Measurements from ENCODE around the gene ING3.
"Not testable (repeated sequence)": the region's sequence is repeated elsewhere in the genome, so short reads cannot be mapped to it uniquely, and the experiment has no call there.

Gene ING3

DNA sequence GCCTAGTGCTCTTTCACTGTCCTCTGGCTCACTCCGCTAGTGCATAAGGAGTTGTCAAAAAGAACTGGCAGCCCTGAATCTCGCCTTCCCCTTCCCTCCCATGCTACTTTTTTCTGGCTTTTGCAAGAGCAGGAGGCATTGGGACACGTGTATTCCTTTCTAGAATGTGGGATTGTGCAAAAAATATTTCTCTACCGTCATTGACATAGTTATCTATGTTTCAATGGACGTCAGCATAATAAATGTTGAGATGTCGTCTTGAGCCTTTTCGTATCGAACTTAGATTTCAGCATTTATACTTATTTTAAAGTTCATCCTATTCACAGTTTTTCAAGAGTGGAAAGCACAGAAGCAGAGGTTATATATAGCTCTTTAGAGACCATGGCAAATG lies 727 bp downstream of the ING3 start:
- DNase-seq (ENCODE audit: low spot score): no peak

DNA sequence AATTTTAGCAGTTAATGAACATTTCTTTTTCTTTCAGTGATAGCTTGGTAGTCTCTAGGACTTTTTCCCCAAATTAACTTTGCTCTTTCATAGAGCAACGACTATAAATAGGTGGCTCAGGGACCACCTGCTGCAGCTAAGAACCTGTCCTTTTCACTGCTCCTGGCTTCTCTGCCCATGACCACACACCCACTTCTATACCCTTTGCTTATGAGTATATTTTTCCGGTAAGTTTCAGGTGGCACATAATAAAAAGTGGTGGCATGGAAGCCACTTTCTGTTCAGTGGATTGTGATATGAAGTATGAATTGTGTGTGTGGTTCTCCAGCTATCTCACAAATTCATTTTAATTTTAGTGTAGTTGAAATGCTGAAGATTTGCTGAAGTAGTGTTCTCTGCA lies 1.2 kb downstream of the ING3 start:
- DNase-seq (ENCODE audit: low spot score): no peak

DNA sequence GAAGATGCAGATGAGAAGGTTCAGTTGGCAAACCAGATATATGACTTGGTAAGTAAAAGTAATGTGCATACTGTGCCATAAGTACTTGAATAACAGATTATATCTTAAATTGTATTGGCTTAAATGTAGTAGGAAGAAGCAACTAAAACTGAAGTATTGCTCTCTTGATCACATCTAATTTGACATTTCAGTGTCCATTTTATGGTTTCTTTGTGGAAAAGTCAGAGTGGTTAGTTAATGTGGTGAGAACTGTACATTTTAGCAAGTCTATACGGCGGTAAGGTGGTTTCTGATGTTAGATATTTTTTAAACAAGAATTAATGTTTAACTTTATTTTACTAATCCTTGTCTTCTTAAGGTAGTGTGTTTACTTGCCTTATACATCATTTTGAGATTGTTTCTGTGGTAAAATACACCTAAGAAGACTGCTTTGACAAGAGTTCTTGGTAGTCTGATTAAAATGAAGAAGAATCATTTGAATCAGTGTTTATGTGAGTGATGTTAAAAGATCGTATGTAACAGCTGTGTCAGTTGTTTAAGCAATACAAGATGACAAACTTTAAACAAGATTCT lies 5.1 kb downstream of the ING3 start:
- no peak for DNase-seq (ENCODE audit: low spot score)

DNA sequence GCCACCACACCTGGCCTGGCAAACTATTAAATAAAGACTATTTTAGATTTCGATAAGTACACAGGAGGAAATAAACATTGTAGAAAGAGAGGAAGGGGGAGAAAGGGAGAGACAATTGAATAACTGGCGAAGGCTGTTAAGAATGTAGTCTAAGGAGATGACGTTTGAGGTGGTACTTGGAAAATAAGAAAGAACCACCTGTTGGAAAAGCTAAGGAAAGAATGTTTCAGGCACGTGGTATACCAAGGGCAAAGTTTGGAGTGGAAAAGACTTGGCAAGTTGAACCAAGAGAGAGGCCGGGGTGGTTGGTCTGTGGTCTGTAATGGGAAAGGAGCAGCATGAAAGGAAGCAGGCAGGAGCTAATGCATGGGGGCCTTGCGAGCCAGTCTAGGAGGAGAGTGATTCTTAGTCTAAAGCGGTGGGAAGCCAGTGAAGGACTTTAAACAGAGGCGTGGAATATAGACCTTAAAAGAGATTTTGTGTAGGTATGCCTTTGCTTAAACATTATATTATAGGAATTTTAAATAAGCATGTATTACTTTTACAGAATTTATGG lies 9.4 kb downstream of the ING3 start:
- DNase-seq (ENCODE audit: low spot score): no peak

DNA sequence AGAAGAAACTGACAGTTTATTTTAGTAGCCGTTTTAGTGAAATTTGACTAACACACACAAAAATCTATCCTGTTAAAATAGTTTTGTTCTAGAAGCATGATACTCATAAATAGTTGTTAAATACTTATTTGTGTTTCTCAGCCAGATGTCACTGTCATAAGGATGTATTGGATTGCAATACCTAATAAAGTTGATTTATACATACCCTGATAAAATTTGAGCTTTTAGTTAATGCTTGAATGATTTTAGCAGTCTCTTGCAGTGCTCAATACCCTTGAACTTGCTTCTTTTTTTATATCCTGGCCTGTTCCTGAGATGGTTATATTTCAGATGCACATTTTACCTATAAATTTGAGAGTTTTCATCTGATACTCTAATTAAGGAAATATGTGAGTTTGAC lies 10.1 kb downstream of the ING3 start:
- DNase-seq (ENCODE audit: low spot score): no peak

DNA sequence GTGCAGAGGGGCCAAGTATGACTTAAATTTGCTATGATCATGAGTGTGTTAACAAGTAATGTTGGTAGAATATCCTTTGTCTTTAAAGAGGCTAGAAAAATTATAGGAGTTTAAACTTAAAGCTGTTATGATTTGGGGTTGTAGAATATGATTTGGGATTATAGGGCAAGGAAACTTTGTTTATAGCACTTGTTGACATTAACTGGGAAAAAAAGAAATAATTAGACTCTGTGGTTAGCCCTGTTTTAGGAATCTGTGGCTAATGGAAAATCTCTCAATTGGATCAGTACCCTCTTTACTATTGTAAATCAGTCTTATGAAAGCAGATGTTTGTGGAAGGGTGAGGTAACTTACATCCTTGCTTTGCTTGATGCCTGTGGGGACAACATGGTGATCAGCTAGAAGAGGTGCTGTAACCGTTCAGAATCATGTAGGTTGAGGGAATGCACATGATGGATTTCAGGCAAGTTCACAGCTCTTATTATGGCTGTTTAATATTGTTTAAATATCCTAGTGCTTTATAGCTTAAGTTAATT lies 11.1 kb downstream of the ING3 start:
- no peak for DNase-seq (ENCODE audit: low spot score)

DNA sequence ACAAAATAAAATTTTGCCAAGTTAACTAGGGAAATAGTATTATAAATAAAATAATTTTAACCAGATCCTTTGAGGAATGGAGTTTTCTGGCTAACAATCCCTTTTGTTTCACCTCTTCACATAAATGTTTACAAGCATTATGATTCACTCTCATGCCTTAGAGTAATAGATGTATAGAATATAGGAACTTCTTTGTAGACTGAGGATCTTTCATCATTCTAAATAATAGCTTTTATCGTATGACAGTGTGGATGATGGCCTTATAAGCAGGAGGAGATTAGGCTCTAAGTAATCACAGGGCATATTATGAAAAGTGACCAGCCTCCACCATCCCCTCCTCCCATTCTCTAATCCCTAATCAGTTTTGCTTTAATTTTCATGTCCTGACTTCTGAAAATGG lies 13.5 kb downstream of the ING3 start:
- DNase-seq (ENCODE audit: low spot score): no peak

DNA sequence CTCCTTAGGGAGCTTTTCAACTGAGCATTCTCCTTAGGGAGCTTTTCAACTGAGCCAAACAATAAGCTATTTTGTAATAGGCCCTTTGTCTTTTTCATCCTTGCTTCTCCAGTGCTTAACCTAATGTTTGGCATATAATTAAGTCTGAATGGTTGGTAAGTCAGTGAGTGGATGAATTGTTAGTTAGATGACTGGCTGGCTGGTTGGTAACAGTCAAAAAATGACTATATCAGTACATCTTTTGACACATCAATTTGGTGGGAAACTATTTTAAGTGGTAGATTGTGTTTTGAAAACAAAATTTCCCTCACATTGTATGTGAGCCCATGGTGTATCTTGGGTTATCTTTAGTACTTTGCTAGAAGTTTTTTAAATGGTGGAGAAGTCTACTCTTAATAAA lies 16.4 kb downstream of the ING3 start:
- DNase-seq (ENCODE audit: low spot score): no peak

DNA sequence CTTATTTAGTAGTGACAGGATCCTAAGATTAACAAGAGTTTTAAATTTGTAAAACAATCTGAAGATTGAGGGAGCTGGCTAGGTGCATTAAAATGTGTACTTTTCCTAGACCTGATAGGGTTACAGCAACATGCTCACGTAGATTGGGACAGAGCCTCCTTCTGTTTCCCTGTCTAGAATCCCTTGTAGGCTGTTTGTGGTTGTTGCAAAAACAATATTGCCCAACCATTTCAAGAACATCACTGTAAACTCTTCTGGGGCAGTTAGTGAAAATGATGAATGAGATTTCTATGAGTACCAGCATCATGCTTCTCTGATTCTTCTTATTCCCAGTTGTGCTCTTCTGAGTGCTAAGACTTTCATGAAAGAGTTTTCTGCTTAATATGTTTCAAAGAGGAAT lies 23.3 kb downstream of the ING3 start:
- no peak for DNase-seq (ENCODE audit: low spot score)

DNA sequence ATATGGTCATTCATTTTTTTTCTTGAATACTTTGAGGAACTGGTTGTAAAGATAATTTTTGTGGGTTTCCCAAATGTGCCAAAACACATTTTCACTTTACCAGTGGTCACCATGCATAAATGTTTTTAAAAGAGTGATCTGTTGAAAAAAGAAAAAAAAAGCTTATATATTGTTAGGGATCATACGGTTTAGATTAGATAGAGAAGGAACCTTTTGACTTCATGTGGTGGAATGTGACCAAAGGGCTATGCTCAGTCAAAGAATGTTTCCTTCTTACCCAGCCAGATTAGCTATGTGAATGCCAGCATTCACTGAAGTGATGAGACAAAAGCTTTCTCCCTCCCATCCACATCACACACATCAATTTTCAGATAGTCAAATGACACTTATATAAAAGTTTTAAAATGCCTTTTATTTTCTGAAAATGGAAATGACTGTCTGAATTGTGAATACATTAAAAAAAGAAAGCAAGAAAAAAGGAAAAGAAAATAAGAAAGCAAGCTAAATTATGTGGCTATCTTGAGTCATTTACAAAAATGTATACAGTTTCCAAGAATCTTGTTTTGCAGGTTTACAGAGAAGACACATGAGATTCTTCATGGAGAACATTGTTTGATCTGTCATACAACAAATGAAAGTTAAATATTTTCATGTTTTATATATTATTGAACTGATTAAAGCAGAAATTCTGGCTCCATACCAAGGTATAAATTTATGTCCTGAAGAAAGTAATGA lies 29.4 kb downstream of the ING3 start:
- no peak for DNase-seq (ENCODE audit: low spot score)

DNA sequence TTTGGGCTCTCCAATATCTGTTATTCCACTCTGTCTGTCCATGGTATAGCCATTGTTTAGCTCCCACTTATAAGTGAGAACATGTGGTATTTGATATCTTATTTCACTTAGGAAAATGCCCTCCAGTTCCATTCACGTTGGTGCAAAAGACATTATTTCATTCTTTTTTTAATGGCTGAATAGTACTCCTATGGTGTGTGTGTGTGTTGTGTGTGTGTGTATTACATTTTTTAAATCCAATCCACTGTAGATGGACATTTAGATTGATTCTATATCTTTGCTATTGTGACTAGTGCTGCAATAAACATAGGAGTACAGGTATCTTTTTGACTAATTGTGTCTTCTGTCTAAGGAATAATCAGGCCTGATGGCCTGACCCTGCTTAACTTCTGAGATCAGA lies 30.5 kb downstream of the ING3 start:
- no peak for DNase-seq (ENCODE audit: low spot score)

DNA sequence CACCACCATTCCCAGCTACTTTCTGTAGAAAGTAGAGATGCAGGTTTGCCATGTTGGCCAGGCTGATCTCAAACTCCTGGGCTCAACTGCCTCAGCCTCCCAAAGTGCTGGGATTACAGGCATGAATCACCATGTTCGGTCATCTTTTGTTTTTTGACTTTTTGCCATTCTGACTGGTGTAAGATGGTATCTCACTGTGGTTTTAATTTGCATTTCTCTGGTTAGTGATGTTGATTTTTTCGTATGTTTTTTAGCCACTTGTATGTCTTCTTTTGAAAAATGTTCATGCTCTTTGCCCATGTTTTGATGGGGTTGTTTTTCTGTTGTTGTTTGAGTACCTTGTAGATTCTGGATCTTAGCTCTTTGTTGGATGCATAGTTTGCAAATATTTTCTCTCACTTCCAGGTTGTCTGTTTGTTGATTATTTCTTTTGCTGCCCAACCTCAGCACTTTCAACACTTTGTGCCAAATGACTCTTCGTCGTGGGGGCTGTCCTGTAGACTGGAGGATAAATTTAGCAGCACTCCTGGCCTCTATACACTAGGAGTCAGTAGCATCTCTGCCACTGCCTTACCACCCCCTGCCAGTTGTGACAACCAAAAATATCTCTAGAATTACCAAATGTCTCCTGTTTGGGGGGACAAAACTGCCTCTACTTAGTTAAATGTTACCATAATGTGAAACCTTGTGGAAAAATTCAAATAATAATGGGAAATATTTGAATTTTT lies 31.5 kb downstream of the ING3 start:
- DNase-seq (ENCODE audit: low spot score): no peak

DNA sequence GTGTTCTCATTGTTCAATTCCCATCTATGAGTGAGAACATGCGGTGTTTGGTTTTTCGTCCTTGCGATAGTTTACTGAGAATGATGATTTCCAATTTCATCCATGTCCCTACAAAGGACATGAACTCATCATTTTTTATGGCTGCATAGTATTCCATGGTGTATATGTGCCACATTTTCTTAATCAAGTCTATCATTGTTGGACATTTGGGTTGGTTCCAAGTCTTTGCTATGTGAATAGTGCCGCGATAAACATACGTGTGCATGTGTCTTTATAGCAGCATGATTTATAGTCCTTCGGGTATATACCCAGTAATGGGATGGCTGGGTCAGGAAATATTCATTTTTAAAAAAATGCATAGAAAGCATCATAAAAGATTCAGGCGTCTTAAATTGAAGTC lies 33.0 kb downstream of the ING3 start:
- not testable (repeated sequence) for DNase-seq (ENCODE audit: low spot score)

DNA sequence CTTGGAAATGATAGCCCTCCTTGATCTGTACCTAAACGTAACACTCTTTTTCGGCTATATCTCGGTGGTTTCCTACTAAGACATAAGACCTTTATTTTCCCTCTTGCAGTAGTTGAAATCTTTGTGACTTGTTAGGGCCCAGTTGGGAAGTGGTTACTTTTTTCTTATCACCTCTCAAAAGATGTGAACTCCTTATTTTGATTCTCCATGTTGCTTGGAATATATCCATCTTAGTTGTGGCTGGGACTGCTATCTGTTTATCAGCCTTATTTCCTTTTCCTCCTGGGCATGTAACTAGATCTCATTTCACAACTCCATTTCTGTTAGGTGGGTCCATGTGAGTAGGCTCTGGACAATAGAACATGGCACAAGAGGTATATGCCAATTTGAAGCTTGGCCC lies 33.8 kb downstream of the ING3 start:
- no peak for DNase-seq (ENCODE audit: low spot score)

DNA sequence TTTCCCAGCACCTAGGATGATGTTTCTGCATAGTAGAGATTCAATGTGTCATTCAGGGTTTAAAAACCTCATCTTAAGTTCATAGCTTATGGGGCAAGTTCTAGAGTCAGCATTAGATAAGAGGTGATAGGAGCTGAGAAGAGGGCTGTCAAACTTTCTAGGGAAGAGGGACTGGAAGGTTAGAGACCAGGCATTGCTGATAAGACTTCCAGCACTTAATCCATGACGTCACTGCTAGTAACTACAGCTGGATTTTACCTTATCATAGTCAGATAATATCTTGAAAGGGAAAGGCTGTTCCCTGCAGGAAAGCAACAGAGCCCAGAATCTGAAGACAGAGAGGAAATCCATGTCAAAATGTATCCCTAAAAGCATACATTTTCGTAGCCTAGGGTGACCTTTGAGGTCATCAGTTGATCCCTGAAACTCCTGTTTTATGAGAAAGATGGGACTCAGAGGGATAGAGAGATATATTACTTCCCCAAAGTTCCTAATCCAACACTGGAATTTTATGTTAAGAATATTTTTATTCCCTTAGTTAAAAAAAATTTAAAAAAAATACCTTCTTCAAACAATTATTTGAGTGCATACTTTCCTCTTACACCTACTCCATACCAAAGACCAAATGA lies 34.7 kb downstream of the ING3 start:
- no peak for DNase-seq (ENCODE audit: low spot score)

DNA sequence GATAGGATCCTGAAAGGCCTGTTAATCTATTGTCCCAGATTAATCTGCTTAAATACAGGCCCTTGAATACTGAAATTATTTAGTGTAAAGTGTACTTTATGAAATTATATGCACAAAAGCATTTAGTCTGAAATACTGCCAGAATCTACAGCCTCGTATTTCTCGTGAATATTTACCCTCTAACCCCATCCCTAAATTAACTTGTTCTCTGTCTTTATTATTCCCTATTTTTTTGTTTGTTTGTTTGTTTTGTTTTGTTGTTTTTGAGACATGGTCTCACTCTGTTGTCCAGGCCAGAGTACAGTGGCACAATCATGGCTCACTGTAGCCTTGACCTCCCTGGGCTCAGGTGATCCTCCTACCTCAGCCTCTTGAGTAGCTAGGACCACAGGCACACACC lies 35.3 kb downstream of the ING3 start:
- DNase-seq (ENCODE audit: low spot score): no peak

DNA sequence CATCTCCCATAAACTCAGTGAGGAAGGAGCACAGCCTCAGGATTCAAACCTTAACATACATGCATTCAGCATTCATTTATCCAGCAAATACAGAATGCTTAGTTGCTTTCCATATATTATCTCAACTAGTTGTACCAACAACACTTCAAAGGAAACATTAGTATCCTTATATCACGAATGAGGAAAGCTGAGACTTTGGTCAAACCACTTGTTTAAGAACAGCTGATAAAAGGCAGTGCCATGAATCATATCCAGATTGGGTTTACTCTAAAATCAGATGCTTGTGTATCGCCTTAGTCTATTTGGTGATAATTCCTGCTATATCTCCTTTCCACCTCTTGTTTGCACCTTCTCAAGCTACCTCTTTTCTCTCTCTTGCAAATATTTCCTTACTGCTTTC lies 36.1 kb downstream of the ING3 start:
- no peak for DNase-seq (ENCODE audit: low spot score)

DNA sequence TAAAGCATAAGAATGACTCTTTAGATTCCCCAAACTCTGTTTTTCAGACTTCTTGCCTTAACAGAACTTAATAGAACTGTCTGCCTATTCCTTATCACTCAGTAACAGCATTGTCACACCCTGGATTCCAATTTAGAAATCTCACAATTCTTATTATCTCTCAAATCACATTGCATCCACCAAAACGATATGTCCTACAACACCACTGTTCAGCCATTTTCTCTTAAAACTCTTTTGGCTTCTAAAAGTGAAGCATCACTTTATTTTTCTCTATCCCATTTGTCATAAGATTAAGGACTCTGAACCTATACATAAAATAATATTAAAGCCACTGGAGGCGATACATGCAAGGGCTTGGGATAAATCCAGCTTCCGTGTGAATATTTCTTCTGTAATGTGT lies 36.7 kb downstream of the ING3 start:
- DNase-seq (ENCODE audit: low spot score): no peak

DNA sequence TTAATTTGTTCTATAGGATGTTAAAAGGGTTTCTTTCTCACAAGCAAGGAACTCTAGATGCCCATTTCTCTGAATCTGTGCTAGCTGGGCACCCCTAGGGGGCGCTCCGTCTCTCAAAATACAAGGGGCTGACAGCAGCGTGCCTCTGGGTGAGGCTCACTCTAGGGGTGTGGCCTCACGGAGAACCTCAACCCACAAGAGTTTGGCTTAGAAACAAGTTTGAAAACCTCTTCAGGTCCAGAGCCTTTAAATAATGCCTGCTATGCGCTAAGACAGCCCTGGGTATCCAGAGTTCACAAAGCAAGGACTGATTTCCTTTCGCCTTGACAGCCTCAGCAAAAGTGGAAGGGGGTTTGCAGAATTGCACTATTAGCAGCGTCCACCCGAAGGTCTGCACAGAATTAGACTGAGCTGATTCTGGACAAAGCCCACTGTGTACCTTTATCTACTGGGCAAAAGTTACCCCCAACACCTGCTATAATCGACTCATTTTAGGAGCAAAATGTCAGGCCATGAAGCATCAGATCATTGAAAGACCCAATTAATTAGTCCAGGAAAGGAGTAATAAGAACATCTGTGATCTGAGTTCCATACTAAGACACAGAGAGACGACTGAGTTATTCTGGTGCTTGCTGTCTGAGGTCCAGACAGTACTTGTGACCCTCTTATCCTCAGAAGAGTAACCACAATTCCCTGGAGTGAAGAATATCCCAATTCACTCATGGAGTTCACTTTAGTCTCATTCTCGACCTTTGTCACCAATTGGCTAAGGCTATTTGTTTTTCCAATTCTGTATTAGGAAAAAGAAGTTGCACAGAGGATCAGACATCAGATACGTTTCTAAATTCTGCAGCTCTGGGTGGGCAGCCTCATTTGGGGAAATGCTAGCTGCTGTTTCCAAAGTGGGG lies 37.4 kb downstream of the ING3 start:
- DNase-seq (ENCODE audit: low spot score): peak; percentile 91

DNA sequence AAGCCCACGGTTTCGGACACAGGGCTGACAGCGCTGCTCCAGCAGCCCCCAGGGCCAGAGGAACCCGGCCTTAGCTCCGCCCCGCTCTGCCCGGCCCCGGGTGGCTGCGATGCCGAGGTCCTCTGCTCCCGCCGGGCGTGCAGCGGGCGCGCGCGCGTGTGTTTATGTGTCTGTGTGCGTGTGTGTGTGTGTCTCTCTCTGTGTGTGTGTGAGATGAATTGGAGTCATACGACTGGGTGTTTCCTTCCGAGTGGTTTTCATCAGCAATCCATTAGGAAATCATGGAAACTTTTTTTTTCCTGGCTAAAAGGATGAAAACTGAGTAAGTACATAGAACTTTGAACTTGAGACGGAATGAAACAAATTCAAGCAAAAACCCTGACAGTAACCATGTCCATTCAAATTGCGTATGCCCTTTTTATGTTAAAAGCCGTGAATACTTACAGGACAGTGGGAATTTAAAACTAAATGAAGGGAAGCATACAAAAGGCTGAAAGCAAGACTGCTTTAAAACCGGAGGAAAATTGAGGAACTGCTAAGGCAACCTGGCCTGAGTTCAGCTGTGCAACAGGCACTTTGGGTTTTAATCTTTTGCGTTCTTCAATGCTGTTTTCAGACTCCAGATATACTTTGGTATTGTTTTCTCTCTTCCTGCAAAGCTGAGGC lies 38.1 kb downstream of the ING3 start, which contains the start of gene CPED1:
CPED1 (plus strand) TSS at position 121 of the 666 bp plus-strand sequence. CDS start 911 bp downstream, outside the sequence.
- peak; percentile 43 for DNase-seq (ENCODE audit: low spot score)

Measured in cerebellar cortex (tissue), 1 donor.